ENCODE measurements around the gene PRELP. TPM values are rescaled to one million over a fixed set of nuclear protein-coding genes. Genes with fewer than 3 reads are reported as not detected.

The PRELP gene
- total and polyA plus RNA-seq, 2 experiments from 2014 or later, result 0.26 TPM; not detected in 1

GRCh38 chr1:203461717-203462116, 13.9 kb upstream of the PRELP start:
- Histone ChIP-seq H3K27ac (no peak overlapping the region), H3K36me3 (no peaks in the 10 kb centered on the region), H3K4me1 (ENCODE audit: low read depth) (peaks cover 7% of the 10 kb centered on the region), H3K27me3 (no peaks in the 10 kb centered on the region), H3K9me3 (ENCODE audit: low read depth) (no peaks in the 10 kb centered on the region), H3K4me3 (no peak overlapping the region)
- DNase-seq (ENCODE audit: low read depth in 1 of 2, low spot score in 1 of 2), result no peak
- no peak for TF ChIP-seq CTCF (IDR thresholded peaks at IDR 0.05; ENCODE audit: low read depth, low read length)

- H3K36me3 ChIP-seq, result no peaks in the 10 kb centered on the region
- no peak for TF ChIP-seq CTCF (IDR thresholded peaks at IDR 0.05; ENCODE audit: low read depth, low read length)
- H3K4me3 ChIP-seq, result no peak overlapping the region
- no peaks in the 10 kb centered on the region for H3K9me3 ChIP-seq (ENCODE audit: low read depth)
- H3K27ac ChIP-seq, result no peak overlapping the region
- no peaks in the 10 kb centered on the region for H3K27me3 ChIP-seq
- H3K4me1 ChIP-seq (ENCODE audit: low read depth), result peaks cover 7% of the 10 kb centered on the region
- no peak for DNase-seq (ENCODE audit: low read depth in 1 of 2, low spot score in 1 of 2)
Observed at GRCh38 chr1:203462143-203462542, 13.5 kb upstream of the PRELP start.

GRCh38 chr1:203462878-203463277, 12.7 kb upstream of the PRELP start:
- H3K36me3 ChIP-seq, result no peaks in the 10 kb centered on the region
- no peak for TF ChIP-seq CTCF (IDR thresholded peaks at IDR 0.05; ENCODE audit: low read depth, low read length)
- H3K9me3 ChIP-seq (ENCODE audit: low read depth), result no peaks in the 10 kb centered on the region
- no peak overlapping the region for H3K27ac ChIP-seq
- peaks cover 7% of the 10 kb centered on the region for H3K4me1 ChIP-seq (ENCODE audit: low read depth)
- no peak overlapping the region for H3K4me3 ChIP-seq
- no peaks in the 10 kb centered on the region for H3K27me3 ChIP-seq
- peak in 1 of 2 donors; percentile 76 for DNase-seq (ENCODE audit: low read depth in 1 of 2, low spot score in 1 of 2)

GRCh38 chr1:203463469-203464062, 12.0 kb upstream of the PRELP start:
- no peaks in the 10 kb centered on the region for H3K36me3 ChIP-seq
- DNase-seq (ENCODE audit: low read depth in 1 of 2, low spot score in 1 of 2), result peak in 1 of 2 donors; percentile 62
- no peaks in the 10 kb centered on the region for H3K9me3 ChIP-seq (ENCODE audit: low read depth)
- H3K4me3 ChIP-seq, result no peak overlapping the region
- TF ChIP-seq CTCF (IDR thresholded peaks at IDR 0.05; ENCODE audit: low read depth, low read length), result no peak
- no peaks in the 10 kb centered on the region for H3K27me3 ChIP-seq
- H3K27ac ChIP-seq, result no peak overlapping the region
- H3K4me1 ChIP-seq (ENCODE audit: low read depth), result peaks cover 7% of the 10 kb centered on the region

- Histone ChIP-seq H3K27ac (no peak overlapping the region), H3K4me3 (no peak overlapping the region), H3K36me3 (no peaks in the 10 kb centered on the region), H3K9me3 (ENCODE audit: low read depth) (no peaks in the 10 kb centered on the region), H3K4me1 (ENCODE audit: low read depth) (peaks cover 7% of the 10 kb centered on the region), H3K27me3 (no peaks in the 10 kb centered on the region)
- DNase-seq (ENCODE audit: low read depth in 1 of 2, low spot score in 1 of 2), result peak in 1 of 2 donors; percentile 24
- TF ChIP-seq CTCF (IDR thresholded peaks at IDR 0.05; ENCODE audit: low read depth, low read length), result no peak
Observed at GRCh38 chr1:203464226-203464625, 11.4 kb upstream of the PRELP start.

Measured in cardiac muscle cell (in vitro differentiated cells and primary cell).